Loucy (cell line): ENCODE results near the gene SMG7.

Source experiments
- H2AFZ ChIP-seq: fragments of 200-600 bp; sonication (generic); 2 replicates; pipeline ENCODE4 v1.6.0; 2016; ENCODE audit warnings: antibody characterized with exemption, mild to moderate bottlenecking, low read length, moderate library complexity
- H3F3A ChIP-seq: fragments of 200-600 bp; 2 replicates; pipeline ENCODE4 v1.6.0; 2016; ENCODE audit warnings: antibody characterized with exemption, low read depth, mild to moderate bottlenecking
- H3K27me3 ChIP-seq: fragments of 200-600 bp; sonication (generic); 2 replicates; pipeline ENCODE4 v1.6.1; 2014; ENCODE audit warnings: low read length, mild to moderate bottlenecking; ENCODE audit not compliant: insufficient read depth, poor library complexity, severe bottlenecking
- H3K36me3 ChIP-seq: fragments of 200-600 bp; sonication (generic); 2 replicates; pipeline ENCODE4 v1.6.1; 2016; ENCODE audit warnings: low read length; ENCODE audit not compliant: insufficient read depth
- H3K4me1 ChIP-seq: fragments of 200-600 bp; sonication (generic); 2 replicates; pipeline ENCODE4 v1.5.1; 2014; ENCODE audit warnings: low read length, mild to moderate bottlenecking; ENCODE audit not compliant: insufficient read depth, poor library complexity, severe bottlenecking
- H3K4me2 ChIP-seq: fragments of 200-600 bp; sonication (generic); 2 replicates; pipeline ENCODE4 v1.6.0; 2014; ENCODE audit warnings: antibody characterized with exemption, low read length, low read depth, mild to moderate bottlenecking; ENCODE audit not compliant: poor library complexity, severe bottlenecking
- H3K4me3 ChIP-seq: fragments of 200-600 bp; sonication (generic); 2 replicates; pipeline ENCODE4 v1.5.1; 2014; ENCODE audit warnings: low read length, mild to moderate bottlenecking, mixed read lengths; ENCODE audit not compliant: poor library complexity, severe bottlenecking
- H3K79me2 ChIP-seq: fragments of 200-600 bp; sonication (generic); 2 replicates; pipeline ENCODE4 v1.6.1; 2014; ENCODE audit warnings: low read length; ENCODE audit not compliant: insufficient read depth
- H3K9ac ChIP-seq: fragments of 200-600 bp; sonication (generic); 2 replicates; pipeline ENCODE4 v1.6.0; 2014; ENCODE audit warnings: mild to moderate bottlenecking, low read depth, low read length, moderate library complexity; ENCODE audit not compliant: poor library complexity, severe bottlenecking
- H3K9me2 ChIP-seq: fragments of 200-600 bp; sonication (generic); replicated peaks from 2 replicates; pipeline ENCODE4 v1.6.1; 2016; ENCODE audit warnings: low read depth, low read length, mixed read lengths
- H3K9me3 ChIP-seq: fragments of 200-600 bp; sonication (generic); 2 replicates; pipeline ENCODE4 v1.6.1; 2014; ENCODE audit warnings: mild to moderate bottlenecking, antibody characterized with exemption, low read length, low read depth; ENCODE audit not compliant: insufficient read depth
- H4K20me1 ChIP-seq: fragments of 200-600 bp; sonication (generic); 2 replicates; pipeline ENCODE4 v1.6.0; 2014; ENCODE audit warnings: antibody characterized with exemption, low read length, mild to moderate bottlenecking; ENCODE audit not compliant: insufficient read depth, poor library complexity, severe bottlenecking
- EZH2phosphoT487 ChIP-seq: fragments of 200-600 bp; IDR thresholded peaks from 2 replicates; pipeline ENCODE4 v1.6.1; 2018; ENCODE audit warnings: antibody characterized with exemption, mild to moderate bottlenecking, moderate library complexity, borderline replicate concordance
- TF ChIP-seq, protein P1 (sequence below): fragments of 200-600 bp; sonication (generic); conservative IDR thresholded peaks from 2 replicates; pipeline ENCODE4 v1.5.1; 2014; ENCODE audit warnings: mild to moderate bottlenecking, antibody characterized with exemption, low read length

Gene SMG7

DNA sequence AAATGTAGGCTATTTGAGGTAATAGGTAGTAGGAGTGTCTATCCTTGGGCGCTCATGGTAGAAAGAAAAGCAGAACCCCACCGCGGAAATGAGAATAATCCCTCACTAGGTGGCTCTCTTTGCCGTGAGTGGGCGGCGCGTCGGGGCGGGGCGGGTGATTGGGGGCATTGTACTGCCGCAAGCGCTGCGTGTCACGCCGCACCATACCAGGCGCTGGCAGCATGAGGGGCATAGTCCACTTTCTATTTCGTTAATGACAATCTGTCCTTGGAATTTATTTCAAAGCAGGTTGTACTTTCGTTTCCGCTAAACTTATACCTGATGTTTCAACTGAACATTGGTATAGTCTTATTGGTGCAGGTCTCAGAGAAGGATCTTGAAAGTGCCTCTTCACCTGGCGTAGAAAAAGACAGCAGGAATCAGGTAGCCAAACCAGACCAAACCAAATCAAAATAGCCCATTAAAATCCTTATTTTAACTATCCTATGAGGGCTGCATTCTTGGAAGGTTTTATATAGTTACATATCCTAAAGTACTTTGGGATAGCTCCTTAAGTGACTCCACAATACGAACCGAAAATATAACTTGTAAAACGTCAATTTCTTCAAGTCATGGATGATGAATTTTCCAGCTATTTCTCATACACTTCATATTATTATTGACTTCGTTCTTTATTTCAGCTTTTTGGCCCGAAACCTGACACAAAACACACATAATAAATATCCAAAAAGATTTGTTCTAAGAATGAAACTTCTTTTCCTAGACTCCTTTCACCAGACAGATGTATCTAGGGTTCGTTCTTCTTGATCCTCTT is 1.9 kb upstream of the SMG7 start:
- Histone ChIP-seq H3K79me2 (peaks cover 31% of the 10 kb centered on the region), H3K36me3 (no peaks in the 10 kb centered on the region), H3K9me2 (no peaks in the 10 kb centered on the region), H3K4me2 (peak overlapping the region; percentile 90), H3F3A (0 out of 2 replicates have a peak, but pooled peaks cover under 1% of the 10 kb centered on the region), H3K9ac (peak overlapping the region; percentile 96), H4K20me1 (peaks cover 29% of the 10 kb centered on the region), H3K4me1 (peaks cover 25% of the 10 kb centered on the region), H3K27me3 (no peaks in the 10 kb centered on the region), H3K4me3 (peak overlapping the region; percentile 78), H3K9me3 (no peaks in the 10 kb centered on the region), H2AFZ (peak overlapping the region; percentile 86)
- TF ChIP-seq EZH2phosphoT487, result no peak
- TF ChIP-seq, protein P1, sequence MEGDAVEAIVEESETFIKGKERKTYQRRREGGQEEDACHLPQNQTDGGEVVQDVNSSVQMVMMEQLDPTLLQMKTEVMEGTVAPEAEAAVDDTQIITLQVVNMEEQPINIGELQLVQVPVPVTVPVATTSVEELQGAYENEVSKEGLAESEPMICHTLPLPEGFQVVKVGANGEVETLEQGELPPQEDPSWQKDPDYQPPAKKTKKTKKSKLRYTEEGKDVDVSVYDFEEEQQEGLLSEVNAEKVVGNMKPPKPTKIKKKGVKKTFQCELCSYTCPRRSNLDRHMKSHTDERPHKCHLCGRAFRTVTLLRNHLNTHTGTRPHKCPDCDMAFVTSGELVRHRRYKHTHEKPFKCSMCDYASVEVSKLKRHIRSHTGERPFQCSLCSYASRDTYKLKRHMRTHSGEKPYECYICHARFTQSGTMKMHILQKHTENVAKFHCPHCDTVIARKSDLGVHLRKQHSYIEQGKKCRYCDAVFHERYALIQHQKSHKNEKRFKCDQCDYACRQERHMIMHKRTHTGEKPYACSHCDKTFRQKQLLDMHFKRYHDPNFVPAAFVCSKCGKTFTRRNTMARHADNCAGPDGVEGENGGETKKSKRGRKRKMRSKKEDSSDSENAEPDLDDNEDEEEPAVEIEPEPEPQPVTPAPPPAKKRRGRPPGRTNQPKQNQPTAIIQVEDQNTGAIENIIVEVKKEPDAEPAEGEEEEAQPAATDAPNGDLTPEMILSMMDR, result peak; percentile 64

DNA sequence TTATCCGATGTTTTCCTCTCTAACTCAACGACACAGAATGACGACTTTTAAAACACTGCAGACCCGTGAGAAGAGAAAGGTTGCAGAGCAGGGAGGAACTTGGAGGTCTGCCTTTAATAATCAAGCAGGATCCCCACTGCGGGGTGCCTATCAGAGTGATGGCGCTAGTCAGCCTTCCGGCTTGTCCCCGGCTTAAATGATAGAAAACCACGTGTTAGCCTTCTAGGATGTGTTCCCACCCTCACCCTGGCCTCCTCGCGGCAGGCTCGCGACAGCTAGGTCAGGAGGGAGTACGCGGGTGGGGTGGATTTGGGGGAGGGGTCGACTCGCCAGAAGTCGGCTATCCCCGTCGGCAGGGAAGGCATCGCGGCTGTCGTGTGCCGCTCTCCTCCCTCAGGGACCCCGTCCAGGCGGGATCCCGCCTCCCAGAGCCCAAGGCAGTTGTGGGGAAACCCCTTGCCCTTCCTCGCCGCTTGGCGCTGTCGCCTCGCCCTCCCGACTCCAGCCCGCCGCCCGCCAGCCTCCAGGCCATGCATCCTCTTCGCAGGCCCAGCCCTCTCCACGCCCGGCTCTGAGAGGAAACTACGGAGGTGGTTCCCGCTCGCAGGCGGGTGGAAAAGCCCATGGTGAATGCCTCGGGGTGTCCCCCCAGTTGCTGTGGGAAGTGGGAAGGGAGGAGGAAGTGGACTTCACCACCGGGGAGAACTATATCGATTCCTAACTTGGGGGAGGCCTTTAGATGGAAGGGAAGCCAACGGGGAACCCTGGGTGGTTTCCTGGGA is 1.1 kb upstream of the SMG7 start:
- peaks cover 36% of the 10 kb centered on the region for H4K20me1 ChIP-seq
- H3K9ac ChIP-seq, result peak overlapping the region; percentile 96
- no peaks in the 10 kb centered on the region for H3K36me3 ChIP-seq
- H3K79me2 ChIP-seq, result peaks cover 39% of the 10 kb centered on the region
- H3K9me3 ChIP-seq, result no peaks in the 10 kb centered on the region
- peak overlapping the region; percentile 78 for H3K4me3 ChIP-seq
- H3K9me2 ChIP-seq, result no peaks in the 10 kb centered on the region
- H3K4me2 ChIP-seq, result peak overlapping the region; percentile 90
- no peaks in the 10 kb centered on the region for H3K27me3 ChIP-seq
- H3F3A ChIP-seq, result peaks cover 3% of the 10 kb centered on the region; the same call in 1 of the 2 replicates
- peaks cover 33% of the 10 kb centered on the region for H3K4me1 ChIP-seq
- peak overlapping the region; percentile 86 for H2AFZ ChIP-seq
- TF ChIP-seq, protein P1, result peak; percentile 28; the same call in 1 of the 2 replicates
- no peak for TF ChIP-seq EZH2phosphoT487

DNA sequence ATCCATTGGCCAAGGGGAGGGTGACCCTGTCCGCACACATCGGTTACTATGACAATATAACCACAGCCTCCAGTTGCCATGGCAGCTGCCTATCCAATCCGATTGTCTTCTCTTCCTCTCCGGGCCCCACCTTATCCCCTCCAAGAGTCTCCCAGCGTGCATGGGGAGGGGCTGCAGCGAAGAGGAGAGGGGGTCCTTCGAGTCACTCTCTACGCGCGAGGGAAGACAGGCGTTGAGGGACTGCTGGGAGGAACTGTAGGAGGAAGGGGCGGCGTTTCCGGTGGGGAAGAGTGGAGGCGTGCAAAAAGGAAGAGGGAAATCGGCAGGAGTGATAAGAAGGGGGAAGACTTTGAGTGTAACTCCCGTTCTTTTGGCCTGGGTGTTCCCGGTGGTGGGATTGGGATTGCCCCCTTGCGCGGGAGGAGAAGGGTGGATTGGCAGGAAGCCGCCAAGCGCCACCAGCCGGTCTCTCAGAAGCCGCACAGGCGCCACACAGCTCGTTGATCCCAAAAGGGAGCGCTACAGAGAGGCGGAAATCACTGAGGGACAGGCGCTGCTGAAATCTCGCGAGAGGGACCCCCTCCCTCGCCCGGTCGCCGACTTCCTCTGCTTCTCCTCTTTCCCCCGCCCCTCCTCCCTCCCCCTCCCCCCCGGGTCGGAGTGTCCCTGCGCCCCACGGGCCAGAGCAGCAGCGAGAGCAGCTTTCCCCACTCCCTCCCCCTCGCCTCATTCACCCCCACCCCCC is 384 bp upstream of the SMG7 start:
- peaks cover 40% of the 10 kb centered on the region for H3K4me1 ChIP-seq
- no peaks in the 10 kb centered on the region for H3K36me3 ChIP-seq
- H4K20me1 ChIP-seq, result peaks cover 43% of the 10 kb centered on the region
- H3K79me2 ChIP-seq, result peaks cover 46% of the 10 kb centered on the region
- TF ChIP-seq, protein P1, result no peak
- no peak for TF ChIP-seq EZH2phosphoT487
- peak overlapping the region; percentile 91 for H3K4me2 ChIP-seq
- no peaks in the 10 kb centered on the region for H3K27me3 ChIP-seq
- H3F3A ChIP-seq, result peaks cover 3% of the 10 kb centered on the region; the same call in 1 of the 2 replicates
- H3K9me3 ChIP-seq, result no peaks in the 10 kb centered on the region
- peak overlapping the region; percentile 96 for H3K9ac ChIP-seq
- H2AFZ ChIP-seq, result peak overlapping the region; percentile 86
- peak overlapping the region; percentile 78 for H3K4me3 ChIP-seq
- H3K9me2 ChIP-seq, result no peaks in the 10 kb centered on the region
